ENCODE results near the gene HEXD. TPM values are rescaled to one million over a fixed set of nuclear protein-coding genes. Genes with fewer than 3 reads are reported as not detected.

Gene HEXD
- total and polyA plus RNA-seq, 2 donors = 13.8 to 40.5 TPM

DNA sequence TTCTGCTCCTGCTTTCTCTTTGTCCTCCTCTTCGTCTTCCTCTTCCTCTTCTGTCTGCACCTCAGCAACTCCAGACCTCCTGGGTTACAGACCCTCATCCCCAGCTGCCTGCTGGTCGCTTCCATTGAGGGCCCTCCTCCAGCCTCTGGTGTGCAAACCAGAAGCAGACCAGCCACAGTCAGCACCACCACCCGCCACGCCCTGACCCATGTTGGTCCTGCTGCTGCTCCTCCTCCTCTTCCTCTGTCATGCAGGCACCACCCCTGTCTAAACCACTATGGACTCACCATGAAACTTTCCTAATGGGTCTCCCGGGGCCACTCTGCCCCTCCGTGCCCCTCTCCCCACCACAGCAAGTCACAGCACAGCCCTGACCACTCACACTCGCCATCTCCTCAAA, 11.7 kb downstream of the HEXD start:
- Histone ChIP-seq H3K27ac (ENCODE audit: low read depth) (no peak overlapping the region), H3K36me3 (ENCODE audit: insufficient read depth) (no peaks in the 10 kb centered on the region), H3K4me1 (ENCODE audit: insufficient read depth) (no peaks in the 10 kb centered on the region), H3K4me3 (ENCODE audit: low read depth, low read length) (no peak overlapping the region)
- no peak for DNase-seq (ENCODE audit: extremely low spot score)
- 88% methylated on average over 7 of the region's 7 CpGs for WGBS

DNA sequence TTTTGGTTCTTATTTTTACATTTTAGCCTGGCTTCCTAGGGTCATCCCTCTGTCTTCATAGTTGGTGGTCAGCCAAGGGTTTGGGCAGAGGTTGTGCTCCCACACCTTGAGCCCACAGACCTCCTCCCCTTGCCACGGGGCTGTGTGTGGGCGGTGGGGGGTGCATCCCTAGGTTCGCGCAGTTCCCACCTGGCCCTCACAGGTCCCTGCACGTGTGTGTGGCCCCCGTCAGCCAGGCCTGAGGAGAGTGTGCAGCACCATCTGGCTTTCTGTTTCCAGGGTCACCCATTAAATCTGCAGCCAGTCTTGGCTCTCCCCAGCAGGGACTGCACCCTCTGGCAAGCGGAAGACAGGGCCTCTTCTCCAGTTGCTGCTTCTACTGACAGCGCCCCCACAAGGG, 13.9 kb downstream of the HEXD start:
- H3K27ac ChIP-seq (ENCODE audit: low read depth) = no peak overlapping the region
- H3K4me3 ChIP-seq (ENCODE audit: low read depth, low read length) = no peak overlapping the region
- 83% methylated on average over 8 of the region's 8 CpGs for WGBS
- H3K36me3 ChIP-seq (ENCODE audit: insufficient read depth) = no peaks in the 10 kb centered on the region
- no peak for DNase-seq (ENCODE audit: extremely low spot score)
- H3K4me1 ChIP-seq (ENCODE audit: insufficient read depth) = no peaks in the 10 kb centered on the region

DNA sequence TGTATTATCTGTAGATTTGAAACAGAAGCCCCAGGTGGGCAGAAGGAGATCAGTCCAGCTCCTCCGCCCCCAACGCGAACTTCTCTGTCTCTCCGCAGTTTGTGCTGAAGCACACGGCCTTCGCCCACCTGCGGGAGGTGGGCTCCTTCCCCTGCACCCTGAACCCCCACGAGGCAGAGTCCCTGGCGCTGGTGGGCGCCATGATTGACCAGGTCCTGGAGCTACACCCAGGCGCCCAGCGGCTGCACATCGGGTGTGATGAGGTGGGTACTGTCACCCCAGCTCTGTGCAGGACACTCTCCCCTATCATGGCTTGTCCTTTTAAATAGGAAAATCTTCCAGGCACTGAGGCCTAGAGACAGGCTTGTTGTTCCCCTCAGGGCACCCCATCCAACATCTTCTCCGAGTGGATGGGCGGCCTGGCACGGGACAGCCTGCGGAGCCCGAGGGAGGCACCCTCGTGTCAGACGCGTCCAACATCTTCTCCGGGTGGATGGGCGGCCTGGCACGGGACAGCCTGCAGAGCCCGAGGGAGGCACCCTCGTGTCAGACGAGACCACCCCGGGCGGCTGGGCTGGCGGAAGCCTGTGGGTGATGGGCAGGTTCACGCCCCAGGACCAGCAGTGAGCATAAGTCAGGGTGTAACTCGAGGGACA, 15.5 kb downstream of the HEXD start:
- WGBS = 92% methylated on average over 32 of the region's 32 CpGs
- Histone ChIP-seq H3K4me1 (ENCODE audit: insufficient read depth) (no peaks in the 10 kb centered on the region), H3K27ac (ENCODE audit: low read depth) (no peak overlapping the region), H3K4me3 (ENCODE audit: low read depth, low read length) (no peak overlapping the region), H3K36me3 (ENCODE audit: insufficient read depth) (peaks cover 2% of the 10 kb centered on the region)
- DNase-seq (ENCODE audit: extremely low spot score) = no peak

DNA sequence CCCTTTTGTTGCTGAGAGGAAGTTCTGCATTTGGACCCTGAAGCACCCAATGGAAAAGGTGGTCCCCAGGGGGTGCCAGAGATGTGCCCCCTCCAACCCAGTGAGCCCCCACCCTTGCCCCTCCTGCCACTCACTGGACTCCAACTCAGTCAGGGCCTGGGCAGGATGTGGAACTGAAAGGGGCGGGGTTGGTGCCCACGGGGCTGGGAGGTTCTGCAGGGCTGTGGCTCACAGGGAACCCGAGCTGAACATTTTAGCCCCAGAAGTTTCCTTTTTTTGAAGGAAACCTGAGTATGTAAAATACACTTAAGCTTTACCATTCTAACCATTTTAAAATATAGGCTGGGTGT, 16.0 kb downstream of the HEXD start:
- Histone ChIP-seq H3K36me3 (ENCODE audit: insufficient read depth) (peaks cover 2% of the 10 kb centered on the region), H3K4me1 (ENCODE audit: insufficient read depth) (no peaks in the 10 kb centered on the region), H3K4me3 (ENCODE audit: low read depth, low read length) (no peak overlapping the region), H3K27ac (ENCODE audit: low read depth) (no peak overlapping the region)
- 74% methylated on average over 3 of the region's 3 CpGs for WGBS
- DNase-seq (ENCODE audit: extremely low spot score) = no peak

DNA sequence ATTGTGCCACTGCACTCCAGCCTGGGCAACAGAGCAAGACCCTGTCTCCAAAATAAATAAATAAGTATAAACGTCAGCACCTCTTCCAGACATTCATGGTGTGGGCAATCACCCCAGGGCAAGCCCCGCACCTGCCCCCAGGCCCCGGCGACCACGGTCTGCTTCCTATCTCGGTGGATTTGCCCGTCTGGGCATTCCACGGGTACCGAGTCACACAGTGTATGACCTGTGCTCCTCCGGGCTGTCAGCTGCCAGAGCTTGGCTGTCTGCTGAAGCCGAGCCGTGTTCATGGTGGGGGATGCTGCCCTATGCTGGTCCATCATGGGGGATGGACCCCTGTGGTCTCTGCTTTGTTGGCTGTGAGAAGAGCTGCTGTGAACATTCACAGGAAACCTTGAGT, 17.0 kb downstream of the HEXD start:
- H3K4me3 ChIP-seq (ENCODE audit: low read depth, low read length) = no peak overlapping the region
- no peak for DNase-seq (ENCODE audit: extremely low spot score)
- 87% methylated on average over 12 of the region's 12 CpGs for WGBS
- H3K36me3 ChIP-seq (ENCODE audit: insufficient read depth) = peaks cover 2% of the 10 kb centered on the region
- H3K27ac ChIP-seq (ENCODE audit: low read depth) = no peak overlapping the region
- H3K4me1 ChIP-seq (ENCODE audit: insufficient read depth) = no peaks in the 10 kb centered on the region

DNA sequence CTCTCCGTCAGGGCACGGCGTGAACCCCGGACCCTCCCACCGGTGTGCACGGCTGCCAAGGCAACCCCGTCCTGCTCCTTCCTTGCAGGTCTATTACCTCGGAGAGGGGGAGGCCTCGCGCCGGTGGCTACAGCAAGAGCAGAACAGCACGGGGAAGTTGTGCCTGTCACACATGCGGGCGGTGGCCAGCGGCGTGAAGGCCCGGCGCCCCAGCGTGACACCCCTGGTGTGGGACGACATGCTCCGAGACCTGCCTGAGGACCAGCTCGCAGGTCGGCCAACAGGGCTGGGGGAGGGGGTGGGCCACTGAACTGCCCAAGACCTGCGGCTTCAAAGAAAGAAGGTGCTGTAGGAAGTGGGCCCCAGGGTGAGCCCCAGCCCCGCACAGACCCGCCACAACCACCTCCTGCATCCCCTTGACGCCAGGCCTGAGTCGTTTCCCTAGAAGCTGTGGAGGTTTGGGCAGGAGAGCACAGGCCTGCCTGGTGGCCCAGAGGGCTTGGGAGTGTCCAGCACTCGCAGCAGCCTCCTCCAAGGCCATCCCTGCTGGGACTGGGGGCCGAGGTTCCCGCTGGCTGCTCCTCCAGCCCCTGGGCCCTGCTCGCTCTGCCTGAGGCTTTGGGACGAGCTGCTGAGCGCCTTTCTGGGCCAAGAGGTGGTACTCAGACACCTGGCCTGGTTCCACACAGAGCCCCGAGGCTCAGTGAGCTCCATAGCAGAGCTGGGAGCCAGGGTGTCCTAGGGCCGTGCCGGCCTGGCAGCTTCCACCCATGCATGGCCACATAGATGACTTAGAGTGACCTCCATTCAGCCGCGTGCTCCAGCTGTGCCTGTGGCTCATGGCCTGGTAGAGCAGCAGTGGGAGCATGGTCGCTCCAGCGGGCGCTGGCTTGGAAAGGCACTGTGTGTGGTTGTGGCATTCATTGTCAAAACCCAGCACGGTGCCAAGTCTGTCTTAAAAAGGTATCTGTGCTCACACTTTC, 17.7 kb downstream of the HEXD start:
- 90% methylated on average over 43 of the region's 43 CpGs for WGBS
- Histone ChIP-seq H3K4me3 (ENCODE audit: low read depth, low read length) (no peak overlapping the region), H3K27ac (ENCODE audit: low read depth) (no peak overlapping the region), H3K36me3 (ENCODE audit: insufficient read depth) (peaks cover 2% of the 10 kb centered on the region), H3K4me1 (ENCODE audit: insufficient read depth) (no peaks in the 10 kb centered on the region)
- no peak for DNase-seq (ENCODE audit: extremely low spot score)

DNA sequence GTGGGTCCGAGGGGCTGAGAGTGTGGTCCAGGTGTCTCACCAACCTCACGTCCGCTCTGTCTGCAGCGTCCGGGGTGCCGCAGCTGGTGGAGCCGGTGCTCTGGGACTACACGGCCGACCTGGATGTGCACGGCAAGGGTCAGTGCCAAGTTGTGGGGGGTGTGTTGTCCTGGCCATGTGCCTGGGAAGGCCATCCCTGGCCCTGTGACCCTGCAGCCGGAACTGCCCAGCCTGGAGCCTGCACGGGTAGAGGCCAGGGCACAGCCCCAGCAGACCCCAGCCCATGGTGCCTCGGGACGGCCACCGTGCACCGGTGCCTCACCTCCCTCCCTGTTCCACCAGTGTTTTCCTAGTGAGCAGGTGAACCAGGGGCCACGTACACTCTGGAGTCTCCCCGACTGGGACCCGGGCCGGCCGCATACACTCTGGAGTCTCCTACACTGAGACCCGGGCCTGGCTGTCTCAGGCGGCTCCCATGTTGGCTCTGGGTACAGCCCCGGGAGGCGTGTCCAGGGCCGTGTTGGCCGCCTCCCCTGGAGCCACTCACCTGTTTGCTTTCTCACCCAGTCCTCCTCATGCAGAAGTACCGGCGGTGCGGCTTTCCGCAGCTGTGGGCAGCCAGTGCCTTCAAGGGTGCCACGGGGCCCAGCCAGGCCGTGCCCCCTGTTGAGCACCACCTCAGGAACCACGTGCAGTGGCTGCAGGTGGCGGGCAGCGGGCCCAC, 18.6 kb downstream of the HEXD start:
- Histone ChIP-seq H3K27ac (ENCODE audit: low read depth) (no peak overlapping the region), H3K36me3 (ENCODE audit: insufficient read depth) (peaks cover 2% of the 10 kb centered on the region), H3K4me1 (ENCODE audit: insufficient read depth) (no peaks in the 10 kb centered on the region), H3K4me3 (ENCODE audit: low read depth, low read length) (no peak overlapping the region)
- DNase-seq (ENCODE audit: extremely low spot score) = no peak
- WGBS = 92% methylated on average over 36 of the region's 36 CpGs

DNA sequence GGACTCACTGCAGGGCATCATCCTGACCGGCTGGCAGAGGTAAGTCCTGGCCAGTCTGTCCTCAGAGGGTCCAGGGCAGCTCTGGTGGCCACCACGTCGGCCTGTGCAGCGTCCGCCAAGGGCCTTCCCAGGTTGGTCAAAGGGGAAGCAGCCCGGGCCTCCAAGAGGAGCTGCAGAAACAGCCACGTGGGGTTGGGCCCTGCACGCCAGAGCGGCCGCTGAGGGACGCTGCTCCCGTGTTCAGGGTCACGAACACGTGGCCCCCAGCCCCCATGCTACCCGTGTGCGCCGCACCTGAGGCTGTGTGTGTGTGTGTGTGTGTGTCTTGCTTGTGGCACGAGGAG, 19.1 kb downstream of the HEXD start:
- no peak overlapping the region for H3K4me3 ChIP-seq (ENCODE audit: low read depth, low read length)
- H3K36me3 ChIP-seq (ENCODE audit: insufficient read depth) = peaks cover 2% of the 10 kb centered on the region
- DNase-seq (ENCODE audit: extremely low spot score) = no peak
- H3K4me1 ChIP-seq (ENCODE audit: insufficient read depth) = no peaks in the 10 kb centered on the region
- WGBS = 94% methylated on average over 18 of the region's 18 CpGs
- no peak overlapping the region for H3K27ac ChIP-seq (ENCODE audit: low read depth)

DNA sequence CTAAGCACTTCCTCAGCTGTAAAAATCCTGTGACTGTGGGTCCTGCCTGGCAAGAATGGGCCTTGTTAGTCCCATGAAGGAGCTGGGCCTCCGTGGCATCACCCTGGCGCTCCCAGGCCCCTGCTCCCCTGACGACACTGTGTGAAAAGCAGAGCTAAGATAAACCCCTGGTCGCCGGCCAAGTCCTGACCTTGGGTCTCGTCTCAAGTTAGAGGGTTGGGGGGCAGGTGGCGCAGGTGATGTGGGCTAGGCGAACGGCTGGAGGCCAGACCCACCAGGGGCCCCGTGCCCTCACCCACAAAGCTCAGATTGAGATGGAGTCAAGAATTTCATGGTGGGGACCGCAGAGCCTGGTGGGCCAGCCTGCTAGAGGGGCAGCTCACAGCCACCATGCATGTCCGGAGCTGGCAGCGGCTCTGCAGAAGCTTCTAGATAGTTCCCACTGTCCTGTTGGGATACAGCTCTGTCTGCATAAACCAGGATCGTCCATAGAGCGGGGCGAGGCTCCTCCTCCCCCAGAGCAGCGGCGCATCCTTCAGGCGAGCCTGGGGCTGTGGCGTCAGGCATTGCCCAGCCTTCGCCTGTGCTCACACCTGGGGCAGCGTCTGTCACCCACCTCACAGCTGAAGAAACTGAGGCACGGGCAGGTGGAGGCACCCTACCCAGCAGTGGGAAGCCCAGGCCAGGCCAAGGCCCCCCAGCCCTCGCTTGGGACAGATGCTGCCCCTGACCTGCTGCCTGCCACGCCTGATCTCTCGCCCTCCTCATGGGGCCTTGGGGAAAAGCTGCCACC, 20.4 kb downstream of the HEXD start:
- WGBS = 89% methylated on average over 26 of the region's 26 CpGs
- Histone ChIP-seq H3K36me3 (ENCODE audit: insufficient read depth) (peaks cover 2% of the 10 kb centered on the region), H3K4me1 (ENCODE audit: insufficient read depth) (no peaks in the 10 kb centered on the region), H3K27ac (ENCODE audit: low read depth) (no peak overlapping the region), H3K4me3 (ENCODE audit: low read depth, low read length) (no peak overlapping the region)
- DNase-seq (ENCODE audit: extremely low spot score) = no peak

DNA sequence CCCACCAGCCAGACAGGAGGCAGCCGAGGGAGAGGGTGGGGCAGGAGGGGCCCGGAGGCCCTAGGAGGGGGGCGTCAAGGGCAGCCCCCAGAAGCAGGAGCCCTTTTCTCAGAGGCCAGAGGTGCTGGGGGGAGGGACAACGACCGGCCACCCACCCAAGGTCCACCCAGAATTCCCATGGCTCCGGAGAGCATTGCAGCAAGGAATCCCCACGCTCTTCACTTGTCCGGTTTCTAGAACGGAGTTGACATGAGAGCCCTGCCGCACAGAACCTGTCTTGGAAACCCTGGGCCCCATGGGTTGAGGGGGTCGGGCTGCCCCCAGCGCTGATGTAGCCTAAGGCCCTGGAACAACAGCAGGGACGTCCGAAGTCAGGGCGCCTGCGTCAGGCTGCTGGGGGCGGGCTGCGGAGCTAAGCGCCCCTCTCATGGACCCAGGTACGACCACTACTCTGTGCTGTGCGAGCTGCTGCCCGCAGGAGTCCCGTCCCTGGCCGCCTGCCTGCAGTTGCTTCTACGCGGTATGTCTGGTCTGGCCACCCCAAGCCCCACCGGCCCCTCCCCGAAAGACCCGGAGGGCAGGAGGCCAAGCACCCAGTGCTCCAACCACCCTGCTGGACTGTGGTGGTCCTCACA, 21.2 kb downstream of the HEXD start:
- Histone ChIP-seq H3K36me3 (ENCODE audit: insufficient read depth) (peaks cover 2% of the 10 kb centered on the region), H3K27ac (ENCODE audit: low read depth) (no peak overlapping the region), H3K4me1 (ENCODE audit: insufficient read depth) (no peaks in the 10 kb centered on the region), H3K4me3 (ENCODE audit: low read depth, low read length) (no peak overlapping the region)
- no peak for DNase-seq (ENCODE audit: extremely low spot score)
- WGBS = 87% methylated on average over 29 of the region's 29 CpGs

DNA sequence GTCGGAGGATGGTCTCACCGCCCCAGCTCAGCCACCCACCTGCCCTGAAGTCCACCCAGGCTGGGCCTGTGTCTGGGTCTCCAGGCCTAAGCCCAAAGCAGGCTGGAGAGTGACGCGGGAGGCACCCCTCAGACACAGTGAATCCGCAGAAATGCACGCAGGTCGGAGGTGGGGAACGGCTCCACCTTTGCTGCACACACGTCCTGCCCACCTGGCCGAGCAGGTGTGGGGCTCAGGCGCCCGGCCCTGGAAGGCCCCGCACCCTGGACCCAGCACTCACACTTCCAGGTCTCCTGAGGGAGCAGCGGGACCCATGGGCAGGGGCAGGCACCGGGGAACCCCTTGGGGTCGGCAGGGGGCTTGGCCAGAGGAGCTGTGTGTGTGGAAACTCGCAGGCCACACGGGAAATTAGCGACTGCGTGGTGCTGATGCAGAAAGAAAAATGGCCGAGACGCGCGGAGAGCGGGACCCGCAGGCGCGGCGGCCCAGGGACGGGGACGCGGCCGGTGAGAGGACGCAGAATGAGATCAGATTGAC, 21.8 kb downstream of the HEXD start:
- peaks cover 2% of the 10 kb centered on the region for H3K36me3 ChIP-seq (ENCODE audit: insufficient read depth)
- 96% methylated on average over 34 of the region's 34 CpGs for WGBS

DNA sequence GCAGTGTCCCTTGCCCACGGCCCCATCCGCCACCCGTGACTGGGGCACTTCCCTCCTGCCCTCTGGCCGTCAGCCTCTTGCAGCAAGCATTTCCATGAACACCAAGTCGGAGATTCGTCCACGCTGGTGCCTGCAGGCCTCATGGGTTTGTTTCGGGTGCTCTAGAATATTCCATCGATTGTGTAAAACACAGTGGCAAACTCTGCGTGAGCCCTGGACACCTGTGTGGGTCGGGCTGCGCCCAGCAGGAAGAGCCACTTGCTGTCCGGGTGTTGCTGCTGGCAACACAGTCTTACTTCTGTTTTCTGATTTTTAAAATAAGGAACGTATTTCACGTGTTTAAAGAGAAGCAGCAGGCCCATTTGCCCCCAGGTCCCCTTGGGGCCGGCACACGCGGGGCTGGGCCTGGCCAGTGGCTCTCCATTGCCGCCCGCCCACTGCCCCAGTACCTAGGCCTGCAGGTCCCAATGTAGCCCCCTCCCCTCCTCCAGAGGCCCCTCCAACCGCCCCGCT, 22.4 kb downstream of the HEXD start:
- 71% methylated on average over 22 of the region's 22 CpGs for WGBS
- no peak overlapping the region for H3K27ac ChIP-seq (ENCODE audit: low read depth)
- DNase-seq (ENCODE audit: extremely low spot score) = no peak
- no peaks in the 10 kb centered on the region for H3K4me1 ChIP-seq (ENCODE audit: insufficient read depth)
- H3K4me3 ChIP-seq (ENCODE audit: low read depth, low read length) = no peak overlapping the region
- H3K36me3 ChIP-seq (ENCODE audit: insufficient read depth) = peaks cover 2% of the 10 kb centered on the region

More for the DNA sequence above, 21.8 kb downstream of the HEXD start:
- H3K4me3 ChIP-seq (ENCODE audit: low read depth, low read length) = no peak overlapping the region
- no peak overlapping the region for H3K27ac ChIP-seq (ENCODE audit: low read depth)
- DNase-seq (ENCODE audit: extremely low spot score) = no peak
- H3K4me1 ChIP-seq (ENCODE audit: insufficient read depth) = no peaks in the 10 kb centered on the region

All from urinary bladder (tissue), 4 donors.